K562 (cell line): ENCODE data around the gene CPED1. TPM values are rescaled to one million over a fixed set of nuclear protein-coding genes. Genes with fewer than 3 reads are reported as not detected.
A peak's percentile ranks its signal among the peaks of the same experiment; 100 is the strongest.

Source experiments
- EP400 ChIP-seq: fragments of 450-650 bp; IDR thresholded peaks from 2 replicates; pipeline ENCODE4 v1.6.1; 2017; ENCODE audit warnings: antibody characterized with exemption, mild to moderate bottlenecking, moderate library complexity
- NR2C2 ChIP-seq, 2 experiments: fragments of 200-800 bp in 1 of 2; sonication (Bioruptor generic) in 1 of 2; sonication (generic) in 1 of 2; formaldehyde crosslinking in 1 of 2; IDR thresholded peaks; 2 replicates each; pipeline versions ENCODE4 v1.6.1 to v1.8.0; 2016 to 2022; ENCODE audit warnings: mild to moderate bottlenecking in 1 of 2, missing compliant biosample characterization in 1 of 2, missing genetic modification characterization in 1 of 2, missing genetic modification reagents in 1 of 2
- ZBED1 ChIP-seq: IDR thresholded peaks from 2 replicates; pipeline ENCODE4 v1.6.1; 2014
- ZKSCAN8 ChIP-seq: fragments of 200-800 bp; sonication (Bioruptor generic); IDR thresholded peaks from 2 replicates; pipeline ENCODE4 v1.6.1; 2016; ENCODE audit warnings: missing genetic modification characterization, missing compliant biosample characterization
- ZNF316 ChIP-seq: fragments of 450-650 bp; IDR thresholded peaks from 2 replicates; pipeline ENCODE4 v1.6.1; 2016
- ZNF324 ChIP-seq: fragments of 250-450 bp; sonication (Bioruptor Pico); IDR thresholded peaks from 2 replicates; pipeline ENCODE4 v1.4.0; 2020; ENCODE audit warnings: mild to moderate bottlenecking
- ZNF347 ChIP-seq: fragments of 450-650 bp; formaldehyde crosslinking; IDR thresholded peaks from 2 replicates; pipeline ENCODE4 v1.4.0; 2020; ENCODE audit warnings: low read depth, mild to moderate bottlenecking, moderate library complexity
- polyA plus RNA-seq, 8 experiments: library from polyadenylated mRNA; depleted of rRNA in 4 of 8; stranded (reverse) in 5 of 8; unstranded in 3 of 8; fragments of >200 nt; fragmentation: Nextera tagmentation in 2 of 8; fragmentation: Illumina TruSeq in 1 of 8; extraction: Ambion mirVana in 2 of 8; extraction: Trizol in 1 of 8; gene quantifications; 2 replicates each; pipeline versions ENCODE4 v1.2.1 to v1.2.3, GENCODE V29; 2011 to 2014; ENCODE audit warnings: inconsistent platforms in 1 of 8, missing spikeins in 1 of 8
- total RNA-seq, 7 experiments: library from RNA; depleted of rRNA in 6 of 7; stranded (reverse); fragments of >200 nt in 6 of 7; fragmentation: Illumina TruSeq in 2 of 7; extraction: Trizol in 2 of 7; gene quantifications; 2 replicates each; pipeline versions ENCODE4 v1.2.1 to v1.2.3, GENCODE V29; 2011 to 2021; ENCODE audit warnings: low replicate concordance in 1 of 7
- TF ChIP-seq, protein P1 (sequence below): fragments of 450-650 bp; IDR thresholded peaks from 2 replicates; pipeline ENCODE4 v1.7.1; 2018; ENCODE audit warnings: mild to moderate bottlenecking, low read depth; ENCODE audit not compliant: partially characterized antibody
- TF ChIP-seq, protein P2 (sequence below): fragments of 250-450 bp; sonication (Bioruptor Pico); IDR thresholded peaks from 2 replicates; pipeline ENCODE4 v1.4.0; 2020
- TF ChIP-seq, protein P3 (sequence below): fragments of 250-450 bp; sonication (Bioruptor Pico); IDR thresholded peaks from 2 replicates; pipeline ENCODE4 v1.9.0; 2021; ENCODE audit warnings: mild to moderate bottlenecking, inconsistent platforms

Gene CPED1
- total and polyA plus RNA-seq, 9 of the 15 experiments (the other 6 are each of a cell fraction or from before 2014, with no cell fraction given) = 195 to 393 (median 290) TPM

DNA sequence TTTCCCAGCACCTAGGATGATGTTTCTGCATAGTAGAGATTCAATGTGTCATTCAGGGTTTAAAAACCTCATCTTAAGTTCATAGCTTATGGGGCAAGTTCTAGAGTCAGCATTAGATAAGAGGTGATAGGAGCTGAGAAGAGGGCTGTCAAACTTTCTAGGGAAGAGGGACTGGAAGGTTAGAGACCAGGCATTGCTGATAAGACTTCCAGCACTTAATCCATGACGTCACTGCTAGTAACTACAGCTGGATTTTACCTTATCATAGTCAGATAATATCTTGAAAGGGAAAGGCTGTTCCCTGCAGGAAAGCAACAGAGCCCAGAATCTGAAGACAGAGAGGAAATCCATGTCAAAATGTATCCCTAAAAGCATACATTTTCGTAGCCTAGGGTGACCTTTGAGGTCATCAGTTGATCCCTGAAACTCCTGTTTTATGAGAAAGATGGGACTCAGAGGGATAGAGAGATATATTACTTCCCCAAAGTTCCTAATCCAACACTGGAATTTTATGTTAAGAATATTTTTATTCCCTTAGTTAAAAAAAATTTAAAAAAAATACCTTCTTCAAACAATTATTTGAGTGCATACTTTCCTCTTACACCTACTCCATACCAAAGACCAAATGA, 3.3 kb upstream of the CPED1 start (continued):
- TF ChIP-seq, protein P1, sequence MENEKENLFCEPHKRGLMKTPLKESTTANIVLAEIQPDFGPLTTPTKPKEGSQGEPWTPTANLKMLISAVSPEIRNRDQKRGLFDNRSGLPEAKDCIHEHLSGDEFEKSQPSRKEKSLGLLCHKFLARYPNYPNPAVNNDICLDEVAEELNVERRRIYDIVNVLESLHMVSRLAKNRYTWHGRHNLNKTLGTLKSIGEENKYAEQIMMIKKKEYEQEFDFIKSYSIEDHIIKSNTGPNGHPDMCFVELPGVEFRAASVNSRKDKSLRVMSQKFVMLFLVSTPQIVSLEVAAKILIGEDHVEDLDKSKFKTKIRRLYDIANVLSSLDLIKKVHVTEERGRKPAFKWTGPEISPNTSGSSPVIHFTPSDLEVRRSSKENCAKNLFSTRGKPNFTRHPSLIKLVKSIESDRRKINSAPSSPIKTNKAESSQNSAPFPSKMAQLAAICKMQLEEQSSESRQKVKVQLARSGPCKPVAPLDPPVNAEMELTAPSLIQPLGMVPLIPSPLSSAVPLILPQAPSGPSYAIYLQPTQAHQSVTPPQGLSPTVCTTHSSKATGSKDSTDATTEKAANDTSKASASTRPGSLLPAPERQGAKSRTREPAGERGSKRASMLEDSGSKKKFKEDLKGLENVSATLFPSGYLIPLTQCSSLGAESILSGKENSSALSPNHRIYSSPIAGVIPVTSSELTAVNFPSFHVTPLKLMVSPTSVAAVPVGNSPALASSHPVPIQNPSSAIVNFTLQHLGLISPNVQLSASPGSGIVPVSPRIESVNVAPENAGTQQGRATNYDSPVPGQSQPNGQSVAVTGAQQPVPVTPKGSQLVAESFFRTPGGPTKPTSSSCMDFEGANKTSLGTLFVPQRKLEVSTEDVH = peak; percentile 17
- TF ChIP-seq ZBED1 = no peak
- TF ChIP-seq ZNF324 (CRISPR knock-in tag) = 0 out of 2 replicates have a peak, but pooled peaks have one; percentile 21
- TF ChIP-seq, protein P2, sequence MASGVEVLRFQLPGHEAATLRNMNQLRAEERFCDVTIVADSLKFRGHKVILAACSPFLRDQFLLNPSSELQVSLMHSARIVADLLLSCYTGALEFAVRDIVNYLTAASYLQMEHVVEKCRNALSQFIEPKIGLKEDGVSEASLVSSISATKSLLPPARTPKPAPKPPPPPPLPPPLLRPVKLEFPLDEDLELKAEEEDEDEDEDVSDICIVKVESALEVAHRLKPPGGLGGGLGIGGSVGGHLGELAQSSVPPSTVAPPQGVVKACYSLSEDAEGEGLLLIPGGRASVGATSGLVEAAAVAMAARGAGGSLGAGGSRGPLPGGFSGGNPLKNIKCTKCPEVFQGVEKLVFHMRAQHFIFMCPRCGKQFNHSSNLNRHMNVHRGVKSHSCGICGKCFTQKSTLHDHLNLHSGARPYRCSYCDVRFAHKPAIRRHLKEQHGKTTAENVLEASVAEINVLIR (CRISPR knock-in tag) = peak; percentile 74
- TF ChIP-seq, protein P3, sequence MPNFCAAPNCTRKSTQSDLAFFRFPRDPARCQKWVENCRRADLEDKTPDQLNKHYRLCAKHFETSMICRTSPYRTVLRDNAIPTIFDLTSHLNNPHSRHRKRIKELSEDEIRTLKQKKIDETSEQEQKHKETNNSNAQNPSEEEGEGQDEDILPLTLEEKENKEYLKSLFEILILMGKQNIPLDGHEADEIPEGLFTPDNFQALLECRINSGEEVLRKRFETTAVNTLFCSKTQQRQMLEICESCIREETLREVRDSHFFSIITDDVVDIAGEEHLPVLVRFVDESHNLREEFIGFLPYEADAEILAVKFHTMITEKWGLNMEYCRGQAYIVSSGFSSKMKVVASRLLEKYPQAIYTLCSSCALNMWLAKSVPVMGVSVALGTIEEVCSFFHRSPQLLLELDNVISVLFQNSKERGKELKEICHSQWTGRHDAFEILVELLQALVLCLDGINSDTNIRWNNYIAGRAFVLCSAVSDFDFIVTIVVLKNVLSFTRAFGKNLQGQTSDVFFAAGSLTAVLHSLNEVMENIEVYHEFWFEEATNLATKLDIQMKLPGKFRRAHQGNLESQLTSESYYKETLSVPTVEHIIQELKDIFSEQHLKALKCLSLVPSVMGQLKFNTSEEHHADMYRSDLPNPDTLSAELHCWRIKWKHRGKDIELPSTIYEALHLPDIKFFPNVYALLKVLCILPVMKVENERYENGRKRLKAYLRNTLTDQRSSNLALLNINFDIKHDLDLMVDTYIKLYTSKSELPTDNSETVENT (CRISPR knock-in tag) = no peak
- no peak; the same call in 1 of the 2 replicates for TF ChIP-seq ZKSCAN8 (CRISPR knock-in tag)
- TF ChIP-seq ZNF347 (CRISPR knock-in tag) = no peak; the same call in 1 of the 2 replicates
- peak; percentile 27; the same call in 1 of the 2 replicates for TF ChIP-seq ZNF316
- 0 out of 2 replicates have a peak, but pooled peaks have one; percentile 22 for TF ChIP-seq EP400
- no peak for TF ChIP-seq NR2C2 (CRISPR knock-in tag; IDR thresholded peaks at IDR 0.05)
- peak; percentile 29; the same call in 1 of the 2 replicates for TF ChIP-seq NR2C2 (tag; IDR thresholded peaks at IDR 0.05)
